T-helper 2 cell treated with Interferon-gamma antibody and Interleukin-4, amounts not matched to agents 100 ng/mL and 5 ng/mL, for 36 hours (primary cell): Measurements from ENCODE around the gene PTPRT. TPM values are rescaled to one million over a fixed set of nuclear protein-coding genes. Genes with fewer than 3 reads are reported as not detected.

Experiments
- intact Hi-C: fragments of 100-400 bp; cut with micrococcal nuclease; formaldehyde crosslinking; loops from one replicate; pipeline ENCODE4 v1.15.1; 2023
- total RNA-seq: library from RNA; stranded (reverse); gene quantifications from 2 replicates; pipeline ENCODE4 v1.2.3, GENCODE V29; 2022

The PTPRT gene
- total RNA-seq, 1 donor from 2014 or later: not detected

DNA sequence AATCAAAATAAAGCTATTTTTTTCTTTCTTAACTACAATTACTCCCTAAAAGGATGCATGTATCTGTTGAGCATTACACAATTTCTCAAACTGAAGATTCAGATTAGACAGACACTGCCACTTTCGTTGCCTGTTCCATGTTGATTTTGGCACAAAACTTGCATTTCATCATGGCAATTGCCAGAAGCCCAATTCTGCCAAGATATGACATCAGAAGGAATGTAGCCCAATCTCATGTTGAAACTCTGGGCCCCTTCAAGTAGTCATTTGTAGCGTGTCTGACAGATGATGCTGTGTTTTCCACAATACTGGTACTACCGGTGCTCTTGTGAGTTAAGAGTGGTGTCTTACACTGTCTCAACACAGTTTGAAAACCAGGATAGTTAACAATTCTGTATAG is 705.4 kb downstream of the PTPRT start:
- intact Hi-C loops: no loop called here

DNA sequence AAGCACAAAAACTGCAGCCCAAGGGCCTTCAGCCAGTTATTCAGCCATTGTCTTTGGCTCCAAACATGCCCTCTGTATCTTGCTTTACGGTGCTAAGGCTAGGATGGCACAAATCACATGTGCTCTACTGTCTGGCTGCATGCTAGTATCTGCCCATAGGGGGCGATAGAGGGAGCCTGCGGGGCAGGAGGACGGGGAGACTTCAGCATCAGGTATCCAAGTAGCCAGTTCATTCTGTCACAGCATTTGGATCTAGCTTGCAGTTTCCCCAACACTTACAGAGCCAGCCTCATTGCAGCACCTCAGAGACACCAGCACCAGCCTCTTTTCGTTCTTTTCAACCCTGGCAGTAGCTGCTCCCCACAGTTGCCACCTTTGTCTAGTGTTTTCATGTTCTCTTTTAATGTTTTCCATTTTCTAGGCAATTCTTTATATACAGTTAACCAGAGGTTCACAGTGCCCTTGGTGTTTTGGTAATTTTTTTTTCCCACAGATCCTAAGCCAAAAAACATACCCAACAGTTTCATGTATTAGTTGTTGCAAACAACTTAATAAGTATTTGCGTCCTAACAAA is 705.9 kb downstream of the PTPRT start:
- intact Hi-C loops: no loop called here

DNA sequence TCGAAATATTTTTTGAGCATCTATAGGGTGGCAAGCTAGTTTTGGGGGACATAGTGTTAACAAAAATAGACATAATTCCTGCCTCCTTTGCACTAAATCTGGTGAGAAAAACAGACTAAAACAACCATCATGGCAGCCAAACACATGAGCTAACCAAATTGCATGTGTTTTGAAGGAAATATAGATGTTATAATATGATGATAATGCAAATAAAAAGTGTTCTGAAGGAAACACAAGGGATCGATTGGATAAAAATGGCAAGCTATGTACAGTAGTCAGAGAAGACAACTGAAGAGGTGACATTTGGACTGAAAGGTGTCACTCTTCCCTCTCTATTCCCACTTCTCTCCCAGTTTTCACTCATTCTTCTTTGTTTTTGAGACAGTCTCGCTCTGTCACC is 706.9 kb downstream of the PTPRT start:
- intact Hi-C loops: no loop called here

DNA sequence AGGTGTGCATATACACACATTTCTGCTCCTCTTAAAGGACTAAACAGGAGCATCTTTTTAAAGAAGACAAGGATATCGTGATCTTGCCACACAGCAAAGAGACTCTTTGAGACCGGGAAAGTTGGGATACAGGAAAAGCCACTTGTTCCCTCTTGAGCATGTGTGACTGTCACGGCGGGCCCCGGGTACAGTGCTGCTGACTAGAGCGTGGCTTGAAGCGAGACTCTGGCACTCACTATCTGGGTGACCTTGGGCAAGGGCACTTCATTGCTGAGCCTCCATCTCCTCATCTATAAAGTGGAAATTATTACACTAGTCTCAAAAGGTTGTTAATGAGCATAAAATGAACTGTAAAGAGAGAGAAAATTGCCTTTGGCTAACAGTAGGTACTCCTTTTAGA is 713.9 kb downstream of the PTPRT start:
- intact Hi-C loops: no loop called here

DNA sequence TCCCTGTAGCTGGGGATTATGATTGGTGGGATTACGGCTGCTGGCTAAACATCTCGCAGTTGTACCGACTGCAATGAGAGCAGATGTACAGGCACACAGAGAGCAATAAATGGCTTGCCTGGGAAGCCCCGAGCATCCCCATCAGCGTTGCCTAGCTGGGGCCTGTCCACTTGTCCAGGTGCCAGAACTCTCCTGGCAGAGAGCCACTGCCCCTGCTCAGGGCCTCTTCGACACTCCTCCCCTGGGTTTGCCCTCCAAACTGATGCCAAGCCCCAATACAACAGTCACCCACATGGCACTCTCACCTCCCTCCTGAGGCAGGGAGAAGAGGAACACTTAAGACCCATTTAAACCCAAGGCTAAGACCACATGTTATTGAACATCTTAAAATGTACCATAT is 715.1 kb downstream of the PTPRT start:
- intact Hi-C loops: no loop called here

DNA sequence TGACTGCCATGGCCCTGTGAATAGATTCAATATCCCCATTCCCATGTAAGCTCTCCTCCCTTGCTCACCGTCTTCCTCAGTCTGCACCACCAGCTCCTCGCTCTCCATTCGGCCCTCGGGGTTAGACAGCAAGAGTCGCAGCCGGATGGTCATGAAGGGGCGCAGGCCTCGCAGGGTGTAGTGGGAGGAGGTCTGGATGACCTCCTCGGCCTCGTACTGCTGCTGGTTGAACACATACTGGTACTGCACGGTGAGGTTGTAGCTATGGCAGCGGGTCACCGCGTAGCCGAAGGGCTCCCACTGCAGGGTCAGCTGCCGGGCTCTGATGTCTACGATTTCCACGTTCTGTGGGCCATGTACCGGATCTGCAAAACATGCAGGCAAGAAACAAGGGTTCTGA is 717.5 kb downstream of the PTPRT start:
- intact Hi-C loops: no loop called here

DNA sequence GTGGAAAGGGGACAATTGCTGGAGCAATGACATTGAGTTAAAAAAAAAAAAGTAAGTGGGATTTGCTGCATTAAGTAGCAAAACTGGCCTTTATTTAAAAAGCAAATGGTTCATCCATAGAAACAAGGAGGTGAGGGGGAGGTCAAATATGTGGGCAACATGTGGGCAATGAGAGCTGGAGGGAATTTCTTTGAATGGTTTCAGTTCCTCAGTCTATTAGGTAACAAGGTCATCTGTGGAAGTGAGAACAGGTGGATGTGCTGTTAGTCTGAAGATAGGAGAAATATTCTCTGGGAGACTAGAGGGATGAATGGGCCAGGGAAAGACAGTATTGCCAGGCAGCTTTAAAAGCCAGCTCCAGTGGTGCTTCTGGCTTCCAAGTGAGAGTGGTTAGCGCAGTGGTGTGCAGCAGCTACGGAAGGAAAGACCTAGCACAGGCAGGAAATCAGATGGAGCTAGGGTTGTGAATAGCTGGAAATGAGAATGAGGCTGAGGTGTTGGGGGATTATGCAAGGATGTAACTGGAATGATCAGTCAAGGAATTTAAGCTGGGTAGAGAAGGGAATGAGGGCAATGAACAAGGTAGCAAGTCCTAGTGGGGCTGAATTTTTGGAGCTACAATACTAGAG is 727.6 kb downstream of the PTPRT start:
- intact Hi-C loops: no loop called here

DNA sequence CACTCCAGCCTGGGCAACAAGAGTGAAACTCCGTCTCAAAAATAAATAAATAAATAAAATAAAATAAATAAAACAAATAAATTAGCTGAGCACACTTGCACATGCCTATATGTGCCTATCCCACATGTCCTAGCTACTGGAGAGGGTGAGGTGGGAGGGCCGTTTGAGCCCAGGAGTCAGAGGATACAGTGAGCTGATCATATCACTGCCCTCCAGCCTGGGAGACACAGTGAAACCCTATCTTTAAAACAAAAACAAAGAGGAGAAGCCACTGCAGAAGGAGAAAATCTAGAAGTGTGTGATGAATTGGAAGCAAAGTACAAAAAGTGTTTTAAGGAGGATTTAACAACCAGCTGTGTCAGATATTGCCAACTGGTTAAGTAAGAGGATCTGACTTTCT is 728.4 kb downstream of the PTPRT start:
- intact Hi-C loops: no loop called here

DNA sequence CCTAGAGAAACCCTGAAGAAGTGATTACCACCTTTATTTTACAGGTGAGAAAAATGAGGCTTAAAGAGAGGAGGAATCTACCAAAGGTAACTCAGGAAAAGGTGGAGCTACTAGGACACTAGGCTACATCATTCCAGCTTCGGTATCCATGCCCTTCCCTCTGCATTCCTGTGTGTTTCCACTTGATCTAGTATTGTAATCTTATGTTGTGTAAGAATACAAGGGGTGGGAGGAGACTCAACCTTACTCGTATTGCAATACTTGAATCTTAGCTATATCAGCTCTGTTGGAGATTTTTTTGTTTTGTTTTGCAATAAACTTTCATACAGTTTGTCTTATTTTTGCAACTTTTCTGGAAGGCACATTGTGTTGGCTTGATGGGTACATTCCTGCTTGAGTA is 742.4 kb downstream of the PTPRT start:
- intact Hi-C loops: no loop called here

DNA sequence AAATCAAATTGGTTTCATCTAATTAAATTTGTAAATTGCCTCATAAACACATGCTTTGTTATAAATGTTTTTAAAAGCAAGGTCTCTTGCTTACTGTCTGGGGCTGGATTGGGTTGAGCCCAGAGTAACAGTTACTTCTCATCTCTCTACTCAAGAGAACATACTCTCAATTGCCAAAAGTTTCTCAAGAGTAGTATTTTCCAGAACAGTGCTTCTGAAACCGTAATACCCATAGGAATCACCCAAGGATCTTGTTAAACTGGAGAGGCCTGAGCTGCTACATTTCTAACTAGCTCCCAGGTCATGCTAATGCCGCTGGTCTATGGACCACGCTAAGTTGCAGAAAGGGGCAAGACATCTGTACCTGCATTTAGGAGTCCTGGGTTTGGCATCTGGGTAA is 744.9 kb downstream of the PTPRT start:
- intact Hi-C loops: no loop called here

DNA sequence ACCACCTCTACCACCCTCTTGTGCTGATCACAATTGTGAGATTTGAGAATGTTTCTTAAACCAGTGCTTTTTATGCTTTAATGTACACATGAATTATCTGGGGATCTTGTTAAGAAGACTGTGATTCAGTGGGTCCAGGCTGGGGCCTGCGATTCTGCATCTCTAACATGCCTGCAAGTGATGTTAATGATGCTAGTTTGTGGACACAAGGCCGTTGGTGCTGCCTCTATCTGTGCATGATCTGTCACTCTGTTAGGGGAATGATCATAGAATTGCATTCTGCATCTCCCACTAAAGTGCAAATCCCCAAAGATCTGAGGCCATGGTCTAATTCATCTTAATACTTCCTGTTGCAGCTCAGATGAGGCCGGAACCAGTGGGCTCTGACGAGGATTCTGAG is 746.5 kb downstream of the PTPRT start:
- intact Hi-C loops: no loop called here

DNA sequence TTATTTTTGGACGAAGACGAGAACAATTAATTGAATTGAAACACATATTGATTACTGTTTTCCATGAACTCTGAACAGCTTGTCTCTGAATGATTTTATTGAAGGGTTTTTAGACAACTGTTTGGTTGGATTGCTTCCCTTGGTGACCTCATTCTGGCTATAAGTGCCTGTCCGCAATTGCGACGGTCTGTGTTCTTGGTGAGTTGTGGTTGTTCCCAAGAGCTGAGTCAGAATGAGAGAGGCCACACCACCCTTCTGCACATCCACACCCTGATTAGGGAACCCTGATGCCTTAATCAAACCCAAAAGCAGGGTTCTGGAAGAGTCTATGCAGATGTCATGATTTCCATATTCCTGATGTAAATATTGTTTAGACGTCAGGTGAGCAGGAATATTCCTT is 747.0 kb downstream of the PTPRT start:
- intact Hi-C loops: no loop called here

DNA sequence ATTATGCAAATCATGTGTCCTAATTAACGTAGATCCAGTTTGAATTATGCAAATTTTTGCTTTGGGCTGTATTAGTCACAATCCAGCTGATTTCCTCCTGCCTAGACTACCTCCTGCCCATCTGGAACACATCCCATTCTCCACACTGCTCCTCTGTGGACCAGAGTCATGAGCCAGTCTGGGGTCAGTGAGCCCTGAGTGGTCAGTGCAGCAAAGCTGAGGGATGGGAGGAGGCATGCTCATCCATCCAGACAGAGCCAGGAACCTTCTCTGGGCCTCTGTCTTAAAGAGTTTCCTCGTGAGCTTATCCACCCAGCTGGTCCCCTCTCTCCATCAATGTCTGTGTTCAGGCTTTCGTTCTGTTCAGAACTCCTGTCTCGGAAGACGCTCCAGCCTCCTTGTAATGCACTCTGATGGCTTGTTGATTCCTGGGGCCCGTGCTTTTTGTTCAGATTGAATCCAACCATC is 747.8 kb downstream of the PTPRT start:
- intact Hi-C loops: no loop called here

DNA sequence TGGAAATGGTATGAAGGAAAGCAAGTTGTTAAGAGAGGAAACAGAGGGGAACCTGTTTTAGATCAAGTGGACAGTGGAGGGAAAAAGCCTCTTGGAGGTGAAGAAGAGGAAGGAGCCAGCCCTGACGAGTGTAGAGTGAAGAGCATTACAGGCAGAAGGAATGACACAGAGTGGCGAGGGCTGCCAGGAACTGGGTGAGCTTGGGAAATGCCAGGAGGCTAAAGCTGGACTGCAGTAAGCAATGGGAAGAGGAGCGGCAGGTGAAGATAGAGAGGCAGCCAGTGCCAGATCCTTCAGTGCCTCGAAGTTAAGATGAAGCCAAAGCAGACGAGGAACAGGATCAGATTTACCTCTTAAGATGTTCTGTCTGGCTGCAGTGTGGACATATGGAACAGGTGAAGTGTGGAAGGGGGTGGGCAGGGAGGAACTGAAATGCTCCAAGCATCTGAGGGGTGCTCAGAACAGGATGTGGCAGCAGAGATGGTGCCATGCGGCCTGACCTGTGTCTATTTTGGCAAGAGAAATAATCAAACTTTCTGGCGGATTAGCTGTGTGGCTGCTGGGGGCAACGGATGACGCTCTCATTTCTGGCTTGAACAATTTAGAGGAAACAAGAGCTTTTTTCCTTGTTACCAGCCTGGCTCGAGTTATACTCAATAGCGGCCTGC is 748.4 kb downstream of the PTPRT start:
- intact Hi-C loops: no loop called here

DNA sequence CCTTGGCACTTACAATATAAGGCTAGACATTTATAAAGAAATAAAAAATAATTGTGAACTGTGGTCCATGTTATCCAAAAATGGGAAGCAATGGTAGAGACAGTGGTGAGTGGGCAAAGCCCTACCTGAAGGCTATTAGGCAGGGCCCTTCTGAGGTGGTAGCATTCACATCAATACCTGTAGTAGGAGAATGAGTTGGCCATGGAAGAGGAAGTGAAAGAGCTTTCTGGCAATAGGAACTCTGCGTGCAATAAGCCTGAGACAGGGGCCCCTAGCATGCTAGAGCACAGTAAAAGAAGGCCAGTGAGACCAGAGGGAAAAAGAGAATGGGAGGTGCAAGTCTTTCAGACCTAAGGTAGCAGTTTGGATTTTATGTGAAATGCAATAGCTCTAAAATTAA is 754.5 kb downstream of the PTPRT start:
- intact Hi-C loops: no loop called here

DNA sequence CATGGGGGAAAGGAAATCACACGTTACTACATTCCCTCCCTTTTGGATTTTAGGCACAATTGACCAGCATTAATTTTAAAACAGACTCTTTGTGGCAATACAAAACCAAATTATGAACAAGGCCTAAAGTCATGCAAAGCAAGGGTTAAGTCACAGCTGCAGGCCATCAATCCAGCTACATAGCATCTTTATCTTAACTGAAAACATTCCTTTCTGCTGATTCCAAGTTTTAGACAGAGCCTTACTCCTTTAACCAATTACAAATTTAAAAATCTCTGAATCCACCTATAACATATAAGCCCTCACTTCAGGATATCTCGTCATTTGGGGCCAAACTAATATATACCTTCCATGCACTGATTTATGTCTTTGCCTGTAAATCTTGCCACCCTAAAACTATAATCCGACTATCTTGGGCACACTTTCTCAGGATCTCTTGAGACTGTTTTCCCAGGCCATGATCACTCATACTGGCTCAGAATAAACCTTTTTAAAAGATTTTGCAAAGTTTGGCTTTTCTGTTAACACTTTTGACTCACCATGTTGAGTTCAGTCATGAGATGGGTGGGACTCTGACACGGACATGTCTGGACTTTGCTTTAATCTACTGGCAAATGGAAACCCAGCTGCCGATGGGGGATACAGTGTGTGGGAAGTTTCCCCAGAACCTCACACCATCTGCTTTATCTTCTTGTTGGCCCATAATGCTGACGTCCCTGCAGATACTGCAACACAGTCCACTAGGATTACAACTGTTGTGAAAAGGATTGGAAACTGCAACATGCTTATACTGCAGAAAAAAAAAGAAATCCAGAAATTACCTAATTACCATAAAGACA is 757.0 kb downstream of the PTPRT start:
- intact Hi-C loops: no loop called here

DNA sequence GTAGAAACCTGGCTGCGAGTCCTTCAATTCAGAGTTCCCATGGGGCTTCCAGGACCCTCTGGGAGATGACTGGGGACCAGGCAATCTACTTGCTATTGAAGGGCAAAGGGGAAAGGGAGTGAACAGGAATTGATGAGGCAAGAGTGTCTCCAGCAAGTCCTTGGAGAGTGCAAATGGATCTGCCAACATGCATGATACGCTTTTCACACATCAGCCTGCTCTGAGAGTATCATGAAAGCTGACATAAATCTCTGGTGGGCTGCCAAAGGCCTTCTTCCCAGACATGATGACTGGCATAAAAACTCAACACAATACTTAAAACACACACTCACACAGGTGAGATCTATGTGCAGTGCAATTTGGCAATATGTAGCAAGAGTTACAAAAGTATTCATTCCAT is 759.1 kb downstream of the PTPRT start:
- intact Hi-C loops: no loop called here

DNA sequence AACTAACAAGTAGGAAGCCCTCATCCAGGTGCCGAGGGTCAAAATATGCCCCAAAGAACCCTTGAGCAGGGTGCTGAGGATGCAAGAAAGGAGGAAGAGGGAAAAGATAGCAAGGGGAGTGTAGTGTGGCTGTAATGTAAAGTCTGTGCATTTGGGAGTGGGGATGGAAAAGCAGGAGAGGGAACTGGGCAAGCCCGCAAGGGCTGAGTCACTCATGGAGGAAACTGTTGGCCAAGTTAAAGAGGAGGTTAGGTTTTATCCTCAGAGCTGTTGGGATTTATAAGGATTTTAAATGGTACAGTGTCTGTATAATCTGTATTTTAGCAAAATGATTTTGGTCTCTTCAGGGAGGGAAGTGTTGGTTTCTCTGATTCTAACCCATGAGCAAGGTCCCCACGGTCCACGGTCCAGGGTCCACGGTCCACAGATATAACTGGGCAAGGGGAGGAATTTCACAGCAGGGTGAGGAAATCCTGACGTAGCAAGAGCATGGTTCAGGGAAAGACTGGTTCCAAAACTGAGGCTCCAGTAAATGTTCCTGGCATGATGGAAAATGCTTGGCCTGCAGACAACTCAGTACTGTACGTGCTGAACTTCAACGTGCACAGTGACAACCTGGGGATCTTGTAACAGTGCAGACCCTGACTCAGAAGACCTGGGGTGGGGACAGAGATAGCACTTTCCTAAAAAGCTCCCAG is 759.8 kb downstream of the PTPRT start:
- intact Hi-C loops: no loop called here

DNA sequence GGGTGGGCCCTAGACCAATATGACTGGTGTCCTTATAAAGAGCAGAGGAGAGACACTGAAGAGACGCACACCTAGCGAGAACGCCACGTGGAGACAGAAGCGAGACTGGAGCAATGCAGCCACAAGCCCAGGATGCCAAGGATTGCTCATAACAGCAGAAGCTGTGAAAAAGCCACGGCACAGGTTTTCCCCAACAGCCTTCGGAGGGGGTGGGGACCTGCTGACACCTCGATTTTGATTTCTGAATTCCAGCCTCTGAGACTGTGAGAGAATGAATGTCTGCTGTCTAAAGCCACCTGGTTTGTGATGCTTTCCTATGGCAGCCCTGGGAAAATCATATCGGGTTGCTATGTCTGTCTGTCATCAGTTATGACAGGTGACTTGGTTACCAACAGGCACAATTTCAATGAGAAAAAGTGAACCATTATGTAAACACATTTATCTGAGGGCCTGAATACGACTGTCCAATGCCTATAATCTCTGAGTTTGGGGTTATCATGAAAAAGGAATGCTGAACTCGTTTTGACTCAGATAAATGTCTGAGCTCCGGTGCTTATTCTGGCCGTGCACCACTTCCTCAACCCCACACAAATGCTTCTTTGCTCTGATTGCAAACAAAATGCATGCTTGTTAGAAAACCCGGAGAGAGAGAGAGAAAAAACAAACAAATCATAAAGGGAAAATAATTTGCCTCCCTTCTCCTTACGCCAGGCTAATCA is 769.7 kb downstream of the PTPRT start:
- intact Hi-C loops: no loop called here

DNA sequence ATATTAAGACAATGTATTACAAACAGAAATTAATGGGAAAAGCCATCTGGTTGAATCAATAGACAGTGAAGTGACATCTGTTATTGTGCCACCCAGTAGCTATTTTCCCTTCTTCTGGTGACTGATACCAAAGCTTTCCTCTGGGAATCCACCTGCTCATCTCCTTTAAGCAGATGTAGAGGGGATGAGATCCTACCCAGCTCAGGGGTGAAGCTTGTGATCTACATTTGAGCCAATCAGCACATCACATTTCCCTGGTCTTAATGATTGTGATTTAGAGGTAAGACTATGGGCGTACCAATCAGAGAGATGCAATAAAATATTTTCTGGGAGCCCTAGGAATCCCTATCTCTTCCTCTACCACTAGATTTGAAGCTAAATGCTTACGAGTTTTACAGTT is 782.9 kb downstream of the PTPRT start:
- intact Hi-C loops: no loop called here

DNA sequence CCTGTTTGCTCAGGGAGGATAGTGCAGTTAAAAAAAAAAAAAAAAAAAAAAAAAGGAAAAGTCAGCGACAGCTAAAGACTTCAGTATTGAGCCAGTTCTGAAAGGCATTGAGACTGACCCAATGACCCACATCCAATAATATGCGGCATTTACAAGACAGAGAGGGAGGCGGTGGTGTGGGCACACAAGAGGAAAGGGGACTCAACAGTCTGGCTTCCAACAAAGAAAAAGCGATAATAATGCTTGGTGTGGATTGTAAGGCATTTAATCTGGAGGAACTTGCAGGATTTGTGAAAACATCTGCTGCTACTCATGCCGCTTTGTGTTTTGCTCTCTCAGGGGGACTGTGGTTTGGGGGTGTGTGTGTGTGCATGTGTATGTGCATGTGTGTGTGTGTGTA is 787.3 kb downstream of the PTPRT start:
- intact Hi-C loops: no loop called here
